Neural progenitor cell (in vitro differentiated cells): ENCODE measurements around the gene RAB1B. TPM values are rescaled to one million over a fixed set of nuclear protein-coding genes. Genes with fewer than 3 reads are reported as not detected.

Experiments used
- DNase-seq: peaks from one replicate; pipeline ENCODE4 v3.0.0-alpha.2; 2016; ENCODE audit warnings: low spot score
- H2AFZ ChIP-seq: fragments of 200-600 bp; sonication (generic); replicated peaks from 2 replicates; pipeline ENCODE4 v1.6.1; 2016; ENCODE audit warnings: antibody characterized with exemption
- H3F3A ChIP-seq: fragments of 200-600 bp; sonication (generic); 2 replicates; pipeline ENCODE4 v1.6.1; 2016; ENCODE audit warnings: antibody characterized with exemption, low read depth
- H3K27ac ChIP-seq: fragments of 200-600 bp; sonication (generic); 2 replicates; pipeline ENCODE4 v1.5.1; 2016; ENCODE audit warnings: mild to moderate bottlenecking
- H3K27me3 ChIP-seq: fragments of 200-600 bp; sonication (generic); 2 replicates; pipeline ENCODE4 v1.6.1; 2016; ENCODE audit warnings: mild to moderate bottlenecking, moderate library complexity
- H3K36me3 ChIP-seq: fragments of 200-600 bp; sonication (generic); 2 replicates; pipeline ENCODE4 v1.5.1; 2016
- H3K4me1 ChIP-seq: fragments of 200-600 bp; sonication (generic); 2 replicates; pipeline ENCODE4 v1.6.1; 2016; ENCODE audit warnings: mixed run types
- H3K4me2 ChIP-seq: fragments of 200-600 bp; sonication (generic); 2 replicates; pipeline ENCODE4 v1.6.1; 2016
- H3K4me3 ChIP-seq: fragments of 200-600 bp; sonication (generic); 2 replicates; pipeline ENCODE4 v1.5.1; 2016
- H3K79me2 ChIP-seq: fragments of 200-600 bp; sonication (generic); 2 replicates; pipeline ENCODE4 v1.6.1; 2016; ENCODE audit warnings: low read depth
- H3K9ac ChIP-seq: fragments of 200-600 bp; sonication (generic); 2 replicates; pipeline ENCODE4 v1.6.1; 2016
- H3K9me3 ChIP-seq: fragments of 200-600 bp; sonication (generic); 2 replicates; pipeline ENCODE4 v1.5.1; 2016; ENCODE audit warnings: low read depth
- H4K20me1 ChIP-seq: fragments of 200-600 bp; sonication (generic); 2 replicates; pipeline ENCODE4 v1.6.1; 2016; ENCODE audit warnings: low read depth
- H3K27ac Mint-ChIP-seq: 3 replicates; pipeline ENCODE4 v1.8.0; 2021; ENCODE audit warnings: mixed read lengths
- H3K27me3 Mint-ChIP-seq: 2 replicates; pipeline ENCODE4 v1.8.0; 2022; ENCODE audit warnings: low read depth, mild to moderate bottlenecking, inconsistent platforms, moderate library complexity, mixed read lengths; ENCODE audit not compliant: insufficient read depth
- H3K36me3 Mint-ChIP-seq: 3 replicates; pipeline ENCODE4 v1.8.0; 2021; ENCODE audit warnings: mixed read lengths
- H3K4me1 Mint-ChIP-seq: 3 replicates; pipeline ENCODE4 v1.8.0; 2021; ENCODE audit warnings: mixed read lengths
- H3K4me3 Mint-ChIP-seq: 3 replicates; pipeline ENCODE4 v1.8.0; 2021; ENCODE audit warnings: mild to moderate bottlenecking, moderate library complexity, mixed read lengths
- H3K9me3 Mint-ChIP-seq: 3 replicates; pipeline ENCODE4 v1.8.0; 2020; ENCODE audit warnings: mixed read lengths
- CTCF ChIP-seq: fragments of 200-600 bp; sonication (generic); IDR thresholded peaks from 2 replicates; pipeline ENCODE4 v1.5.1; 2017; ENCODE audit warnings: antibody characterized with exemption, mild to moderate bottlenecking
- EZH2 ChIP-seq: fragments of 200-600 bp; sonication (generic); IDR thresholded peaks from 2 replicates; pipeline ENCODE4 v1.6.1; 2017; ENCODE audit warnings: antibody characterized with exemption, mild to moderate bottlenecking, moderate library complexity
- EZH2phosphoT487 ChIP-seq: fragments of 200-600 bp; sonication (generic); IDR thresholded peaks from 2 replicates; pipeline ENCODE4 v1.6.1; 2017; ENCODE audit warnings: antibody characterized with exemption
- total RNA-seq: library from RNA; depleted of rRNA; stranded (reverse); fragments of >200 nt; gene quantifications from 2 replicates; pipeline ENCODE4 v1.2.3, GENCODE V29; 2015; ENCODE audit warnings: low replicate concordance

Gene RAB1B
- total RNA-seq, 1 donor from 2014 or later = 54.0 TPM

- H3K27me3 Mint-ChIP-seq = peaks cover 21% of the 10 kb centered on the region
- no peak overlapping the region for H3K27ac Mint-ChIP-seq
- Histone ChIP-seq H3K9ac (no peak overlapping the region), H3K27ac (no peak overlapping the region), H3F3A (no peaks in the 10 kb centered on the region), H3K4me3 (no peak overlapping the region), H3K9me3 (no peaks in the 10 kb centered on the region), H4K20me1 (no peaks in the 10 kb centered on the region), H3K27me3 (peaks cover under 1% of the 10 kb centered on the region), H3K79me2 (no peaks in the 10 kb centered on the region), H3K4me2 (no peak overlapping the region), H2AFZ (no peak overlapping the region), H3K4me1 (peaks cover 26% of the 10 kb centered on the region), H3K36me3 (no peaks in the 10 kb centered on the region)
- no peaks in the 10 kb centered on the region for H3K36me3 Mint-ChIP-seq
- peaks cover 12% of the 10 kb centered on the region for H3K9me3 Mint-ChIP-seq
- no peak for DNase-seq
- peaks cover 58% of the 10 kb centered on the region for H3K4me1 Mint-ChIP-seq
- no peak overlapping the region for H3K4me3 Mint-ChIP-seq
- TF ChIP-seq EZH2phosphoT487 (no peak), CTCF (no peak), EZH2 (no peak)
Measured at GRCh38 chr11:66321606-66322005, 53.2 kb downstream of the RAB1B start.

GRCh38 chr11:66322732-66323427 lies 54.4 kb downstream of the RAB1B start:
- peak overlapping the region; percentile 46 for H3K27ac Mint-ChIP-seq
- H3K36me3 ChIP-seq = no peaks in the 10 kb centered on the region
- no peak for TF ChIP-seq EZH2
- no peak for TF ChIP-seq EZH2phosphoT487
- no peak for TF ChIP-seq CTCF
- H3K9me3 ChIP-seq = no peaks in the 10 kb centered on the region
- DNase-seq = no peak
- no peaks in the 10 kb centered on the region for H3K27me3 ChIP-seq
- H3K4me2 ChIP-seq = no peak overlapping the region
- peak overlapping the region; percentile 26 for H3K4me3 Mint-ChIP-seq
- H3K79me2 ChIP-seq = no peaks in the 10 kb centered on the region
- no peak overlapping the region for H3K9ac ChIP-seq
- peaks cover 13% of the 10 kb centered on the region for H3K4me1 ChIP-seq
- H3K4me1 Mint-ChIP-seq = peaks cover 59% of the 10 kb centered on the region
- no peak overlapping the region for H3K27ac ChIP-seq
- H3F3A ChIP-seq = no peaks in the 10 kb centered on the region
- peaks cover 27% of the 10 kb centered on the region for H3K27me3 Mint-ChIP-seq
- H2AFZ ChIP-seq = no peak overlapping the region
- no peaks in the 10 kb centered on the region for H3K36me3 Mint-ChIP-seq
- H3K4me3 ChIP-seq = no peak overlapping the region
- H4K20me1 ChIP-seq = no peaks in the 10 kb centered on the region
- H3K9me3 Mint-ChIP-seq = peaks cover 12% of the 10 kb centered on the region

GRCh38 chr11:66323684-66324083 lies 55.2 kb downstream of the RAB1B start:
- Histone ChIP-seq H3K4me2 (no peak overlapping the region), H3K36me3 (no peaks in the 10 kb centered on the region), H2AFZ (no peak overlapping the region), H3K4me3 (no peak overlapping the region), H3K9me3 (no peaks in the 10 kb centered on the region), H4K20me1 (no peaks in the 10 kb centered on the region), H3K27me3 (peaks cover 3% of the 10 kb centered on the region), H3K79me2 (no peaks in the 10 kb centered on the region), H3K9ac (no peak overlapping the region), H3K27ac (no peak overlapping the region), H3K4me1 (peaks cover 10% of the 10 kb centered on the region), H3F3A (no peaks in the 10 kb centered on the region)
- peaks cover 27% of the 10 kb centered on the region for H3K27me3 Mint-ChIP-seq
- peaks cover 59% of the 10 kb centered on the region for H3K4me1 Mint-ChIP-seq
- no peaks in the 10 kb centered on the region for H3K36me3 Mint-ChIP-seq
- no peak for DNase-seq
- peaks cover 11% of the 10 kb centered on the region for H3K9me3 Mint-ChIP-seq
- no peak for TF ChIP-seq EZH2
- TF ChIP-seq EZH2phosphoT487 = no peak
- no peak for TF ChIP-seq CTCF
- H3K4me3 Mint-ChIP-seq = no peak overlapping the region
- H3K27ac Mint-ChIP-seq = no peak overlapping the region
